CD1c-positive myeloid dendritic cell (primary cell): Measurements from ENCODE around the gene TNS2.

Source experiments
- DNase-seq: peaks from one replicate; pipeline ENCODE4 v3.0.0-alpha.2; 2016; ENCODE audit errors: extremely low spot score

Gene TNS2

GRCh38 chr12:53044896-53045695, 4.8 kb upstream of the TNS2 start:
- no peak for DNase-seq

- no peak for DNase-seq
Measured at GRCh38 chr12:53045696-53046045, 4.2 kb upstream of the TNS2 start.

- DNase-seq: peak; percentile 68
Measured at GRCh38 chr12:53046655-53047220, 3.1 kb upstream of the TNS2 start.

GRCh38 chr12:53047221-53048032, 2.4 kb upstream of the TNS2 start:
- peak; percentile 74 for DNase-seq

- DNase-seq: no peak
Measured at GRCh38 chr12:53048033-53048779, 1.7 kb upstream of the TNS2 start.

GRCh38 chr12:53048780-53049401, 974 bp upstream of the TNS2 start:
- no peak for DNase-seq

GRCh38 chr12:53050426-53051057, 677 bp downstream of the TNS2 start:
- no peak for DNase-seq

- DNase-seq: peak; percentile 12
Measured at GRCh38 chr12:53051058-53051880, 1.4 kb downstream of the TNS2 start.

- no peak for DNase-seq
Measured at GRCh38 chr12:53051881-53052412, 2.1 kb downstream of the TNS2 start.

- no peak for DNase-seq
Measured at GRCh38 chr12:53052419-53053217, 2.8 kb downstream of the TNS2 start.

- peak; percentile 43 for DNase-seq
Measured at GRCh38 chr12:53053218-53054111, 3.6 kb downstream of the TNS2 start.

- DNase-seq: peak; percentile 94
Measured at GRCh38 chr12:53054112-53054878, 4.4 kb downstream of the TNS2 start.

- DNase-seq: no peak
Measured at GRCh38 chr12:53055471-53056266, 5.8 kb downstream of the TNS2 start.

- DNase-seq: no peak
Measured at GRCh38 chr12:53056296-53056695, 6.4 kb downstream of the TNS2 start.

GRCh38 chr12:53056901-53057300, 7.0 kb downstream of the TNS2 start:
- no peak for DNase-seq

GRCh38 chr12:53057816-53058500, 8.1 kb downstream of the TNS2 start:
- DNase-seq: no peak
